ENCODE measurements around the gene STPG1. TPM values are rescaled to one million over a fixed set of nuclear protein-coding genes. Genes with fewer than 3 reads are reported as not detected.

The STPG1 gene
- total RNA-seq, 1 experiment from 2014 or later = 12.8 TPM

GRCh38 chr1:24351918-24352627 is 61.5 kb downstream of the STPG1 start:
- no peaks in the 10 kb centered on the region for H3K27me3 Mint-ChIP-seq (ENCODE audit: low read depth)
- ATAC-seq (no peak), DNase-seq (ENCODE audit: low spot score) (no peak)
- no peaks in the 10 kb centered on the region for H3K9me3 Mint-ChIP-seq
- no peaks in the 10 kb centered on the region for H3K36me3 Mint-ChIP-seq
- no peaks in the 10 kb centered on the region for H3K4me1 Mint-ChIP-seq
- ChIA-PET CTCF (interaction anchor here (0.5 to 1.1 kb wide), 2 partner anchors 104 to 150 kb away, joined by 3 read pairs; no protein-coding TSS in a partner anchor), POLR2A (no interaction called here)
- H3K4me3 Mint-ChIP-seq = no peak overlapping the region
- H3K27ac Mint-ChIP-seq = no peak overlapping the region
- TF ChIP-seq OVOL2 (CRISPR knock-in tag; IDR thresholded peaks at IDR 0.05; ENCODE audit: borderline replicate concordance) (no peak), MYBL2 (CRISPR knock-in tag; IDR thresholded peaks at IDR 0.05) (no peak), GTF2I (CRISPR knock-in tag; conservative IDR thresholded peaks at IDR 0.05) (no peak), JUN (CRISPR knock-in tag; IDR thresholded peaks at IDR 0.05) (no peak), MXD4 (CRISPR knock-in tag; IDR thresholded peaks at IDR 0.05; ENCODE audit: borderline replicate concordance) (no peak), ZNF512 (CRISPR knock-in tag; IDR thresholded peaks at IDR 0.05; ENCODE audit: borderline replicate concordance) (no peak), MAX (CRISPR knock-in tag; IDR thresholded peaks at IDR 0.05) (no peak), KAT7 (CRISPR knock-in tag; IDR thresholded peaks at IDR 0.05; ENCODE audit: borderline replicate concordance) (no peak), E2F5 (CRISPR knock-in tag; IDR thresholded peaks at IDR 0.05) (no peak), ETV6 (CRISPR knock-in tag; IDR thresholded peaks at IDR 0.05) (no peak), ZNF671 (CRISPR knock-in tag; IDR thresholded peaks at IDR 0.05) (no peak)

- ChIA-PET POLR2A (no interaction called here), CTCF (interaction anchor here (0.8 kb wide), 1 partner anchor 152 kb away, joined by 3 read pairs; no protein-coding TSS in a partner anchor)
- H3K36me3 Mint-ChIP-seq = no peaks in the 10 kb centered on the region
- H3K4me1 Mint-ChIP-seq = no peaks in the 10 kb centered on the region
- no peaks in the 10 kb centered on the region for H3K27me3 Mint-ChIP-seq (ENCODE audit: low read depth)
- DNase-seq (ENCODE audit: low spot score) (no peak), ATAC-seq (no peak)
- no peaks in the 10 kb centered on the region for H3K9me3 Mint-ChIP-seq
- no peak overlapping the region for H3K27ac Mint-ChIP-seq
- no peak overlapping the region for H3K4me3 Mint-ChIP-seq
- TF ChIP-seq FOXP1 (CRISPR knock-in tag; IDR thresholded peaks at IDR 0.05; ENCODE audit: borderline replicate concordance) (no peak), GABPB1 (CRISPR knock-in tag; IDR thresholded peaks at IDR 0.05) (no peak), ZSCAN18 (CRISPR knock-in tag; IDR thresholded peaks at IDR 0.05) (no peak), FOXK1 (CRISPR knock-in tag; IDR thresholded peaks at IDR 0.05) (no peak), PREB (CRISPR knock-in tag; IDR thresholded peaks at IDR 0.05; ENCODE audit: borderline replicate concordance) (no peak), EMX1 (CRISPR knock-in tag; IDR thresholded peaks at IDR 0.05) (no peak), ZNF232 (CRISPR knock-in tag; IDR thresholded peaks at IDR 0.05) (no peak), USF2 (CRISPR knock-in tag; IDR thresholded peaks at IDR 0.05) (no peak), ZBTB43 (CRISPR knock-in tag; IDR thresholded peaks at IDR 0.05) (no peak), ZNF416 (CRISPR knock-in tag; IDR thresholded peaks at IDR 0.05) (no peak), STAT6 (CRISPR knock-in tag; conservative IDR thresholded peaks at IDR 0.05; ENCODE audit: low read depth) (no peak), ZNF219 (CRISPR knock-in tag; IDR thresholded peaks at IDR 0.05; ENCODE audit: borderline replicate concordance) (no peak), CBFB (CRISPR knock-in tag; IDR thresholded peaks at IDR 0.05; ENCODE audit: low read depth) (no peak), SP1 (CRISPR knock-in tag; conservative IDR thresholded peaks at IDR 0.05) (no peak), ZBTB21 (CRISPR knock-in tag; IDR thresholded peaks at IDR 0.05; ENCODE audit: borderline replicate concordance) (no peak), OVOL2 (CRISPR knock-in tag; IDR thresholded peaks at IDR 0.05; ENCODE audit: borderline replicate concordance) (no peak)
These were observed 62.3 kb downstream of the STPG1 start for GRCh38 chr1:24351247-24351646.

Data from WTC11 (cell line).